CD14-positive monocyte (primary cell): ENCODE data around the gene PRR5. TPM values are rescaled to one million over a fixed set of nuclear protein-coding genes. Genes with fewer than 3 reads are reported as not detected.

Experiments used
- DNase-seq, 3 donors: peaks; one replicate each; pipeline ENCODE4 v3.0.0-alpha.2; 2011 to 2022
- H2AFZ ChIP-seq: 2 replicates; pipeline ENCODE4 v1.6.0; 2012; ENCODE audit warnings: mild to moderate bottlenecking, low read depth, low read length, inconsistent platforms; ENCODE audit not compliant: insufficient read depth, poor library complexity, severe bottlenecking
- H3K27ac ChIP-seq, 2 donors: 1 replicate in 1 of 2; 2 replicates in 1 of 2; pipeline ENCODE4 v1.5.1; 2012 to 2013; ENCODE audit warnings: low read length in 2 of 2, control low read depth in 1 of 2, inconsistent platforms in 1 of 2, low read depth in 1 of 2, mild to moderate bottlenecking in 1 of 2
- H3K27me3 ChIP-seq, 2 donors: one replicate each; pipeline versions ENCODE4 v1.6.0 to v1.6.1; 2011 to 2013; ENCODE audit warnings: low read length in 2 of 2; ENCODE audit not compliant: control insufficient read depth in 2 of 2, insufficient read depth in 2 of 2
- H3K36me3 ChIP-seq, 2 donors: replicated peaks in 1 of 2; 1 replicate in 1 of 2; 2 replicates in 1 of 2; pipeline versions ENCODE4 v1.5.1 to v1.6.1; 2012 to 2013; ENCODE audit warnings: low read length in 2 of 2, control low read depth in 1 of 2, inconsistent platforms in 1 of 2, mild to moderate bottlenecking in 1 of 2; ENCODE audit not compliant: insufficient read depth in 2 of 2, control insufficient read depth in 1 of 2
- H3K4me1 ChIP-seq, 2 donors: 1 replicate in 1 of 2; 2 replicates in 1 of 2; pipeline versions ENCODE4 v1.5.1 to v1.6.1; 2012 to 2013; ENCODE audit warnings: low read length in 2 of 2, control low read depth in 1 of 2, inconsistent platforms in 1 of 2, mild to moderate bottlenecking in 1 of 2, moderate library complexity in 1 of 2; ENCODE audit not compliant: insufficient read depth in 2 of 2, control insufficient read depth in 1 of 2
- H3K4me2 ChIP-seq: replicated peaks from 2 replicates; pipeline ENCODE3; 2012; ENCODE audit warnings: low read length, moderate library complexity, mild to moderate bottlenecking; ENCODE audit not compliant: poor library complexity, severe bottlenecking; ENCODE audit errors: extremely low read depth
- H3K4me3 ChIP-seq, 3 experiments: fragments of 200-600 bp in 1 of 3; sonication (generic) in 1 of 3; replicated peaks in 1 of 3; 1 replicate in 2 of 3; 2 replicates in 1 of 3; pipeline ENCODE4 v1.5.1; 2011 to 2013; ENCODE audit warnings: low read length in 3 of 3, mild to moderate bottlenecking in 3 of 3, control low read depth in 2 of 3, low read depth in 2 of 3, inconsistent platforms in 1 of 3, moderate library complexity in 1 of 3
- H3K79me2 ChIP-seq: 2 replicates; pipeline ENCODE4 v1.6.0; 2012; ENCODE audit warnings: mild to moderate bottlenecking, control low read depth, inconsistent platforms, low read length, moderate library complexity; ENCODE audit not compliant: insufficient read depth
- H3K9ac ChIP-seq: 2 replicates; pipeline ENCODE4 v1.6.0; 2017; ENCODE audit warnings: low read length, mild to moderate bottlenecking; ENCODE audit not compliant: insufficient read depth, poor library complexity, severe bottlenecking
- H3K9me3 ChIP-seq, 2 donors: replicated peaks in 1 of 2; 1 replicate in 1 of 2; 2 replicates in 1 of 2; pipeline versions ENCODE4 v1.5.1 to v1.6.1; 2012 to 2013; ENCODE audit warnings: low read length in 2 of 2, control low read depth in 1 of 2; ENCODE audit not compliant: control insufficient read depth in 1 of 2, insufficient read depth in 1 of 2
- H4K20me1 ChIP-seq: 2 replicates; pipeline ENCODE4 v1.6.0; 2012; ENCODE audit warnings: mild to moderate bottlenecking, low read length, control low read depth, moderate library complexity; ENCODE audit not compliant: insufficient read depth
- H3K27ac Mint-ChIP-seq, 7 donors: one replicate each; pipeline ENCODE4 v1.8.0; 2020; ENCODE audit warnings: mild to moderate bottlenecking in 7 of 7, mixed read lengths in 7 of 7, moderate library complexity in 6 of 7, inconsistent platforms in 2 of 7
- H3K27me3 Mint-ChIP-seq, 3 donors: one replicate each; pipeline ENCODE4 v1.8.0; 2021 to 2022; ENCODE audit warnings: low read depth in 3 of 3, mild to moderate bottlenecking in 3 of 3, mixed read lengths in 3 of 3, moderate library complexity in 3 of 3, inconsistent platforms in 1 of 3
- H3K36me3 Mint-ChIP-seq, 2 donors: one replicate each; pipeline ENCODE4 v1.8.0; 2020; ENCODE audit warnings: mixed read lengths in 2 of 2, inconsistent platforms in 1 of 2, mild to moderate bottlenecking in 1 of 2
- H3K4me1 Mint-ChIP-seq: one replicate; pipeline ENCODE4 v1.8.0; 2020; ENCODE audit warnings: mild to moderate bottlenecking, mixed read lengths
- H3K4me3 Mint-ChIP-seq, 2 donors: one replicate each; pipeline ENCODE4 v1.8.0; 2020; ENCODE audit warnings: mild to moderate bottlenecking in 2 of 2, mixed read lengths in 2 of 2, moderate library complexity in 1 of 2
- H3K9me3 Mint-ChIP-seq, 7 donors: one replicate each; pipeline ENCODE4 v1.8.0; 2020 to 2022; ENCODE audit warnings: mixed read lengths in 7 of 7, mild to moderate bottlenecking in 6 of 7, moderate library complexity in 6 of 7, inconsistent platforms in 2 of 7
- WGBS: methylation state at CpG from one replicate; pipeline ENCODE4 v1.1.5; 2013; ENCODE audit warnings: missing lambda C conversion rate; ENCODE audit not compliant: insufficient coverage; 5-methylcytosine and 5-hydroxymethylcytosine counted together
- intact Hi-C, 2 donors: fragments of 100-400 bp; cut with micrococcal nuclease; formaldehyde crosslinking; loops; one replicate each; pipeline versions ENCODE4 v1.15.0 to v1.15.1; 2023
- polyA plus RNA-seq, 3 donors: library from polyadenylated mRNA; depleted of rRNA in 1 of 3; unstranded in 2 of 3; stranded (reverse) in 1 of 3; fragments of 300-500 nt in 2 of 3; fragments of >200 nt in 1 of 3; fragmentation: Illumina TruSeq in 2 of 3; gene quantifications; 1 replicate in 2 of 3; 2 replicates in 1 of 3; pipeline ENCODE4 v1.2.3, GENCODE V29; 2012 to 2021
- TF ChIP-seq, protein P1 (sequence below): fragments of 200-600 bp; IDR thresholded peaks from one replicate; pipeline ENCODE4 v1.8.0; 2022; ENCODE audit warnings: antibody characterized with exemption, mild to moderate bottlenecking

Gene PRR5
- polyA plus RNA-seq, 3 donors: 0.66 to 1.5 (median 1.2) TPM

DNA sequence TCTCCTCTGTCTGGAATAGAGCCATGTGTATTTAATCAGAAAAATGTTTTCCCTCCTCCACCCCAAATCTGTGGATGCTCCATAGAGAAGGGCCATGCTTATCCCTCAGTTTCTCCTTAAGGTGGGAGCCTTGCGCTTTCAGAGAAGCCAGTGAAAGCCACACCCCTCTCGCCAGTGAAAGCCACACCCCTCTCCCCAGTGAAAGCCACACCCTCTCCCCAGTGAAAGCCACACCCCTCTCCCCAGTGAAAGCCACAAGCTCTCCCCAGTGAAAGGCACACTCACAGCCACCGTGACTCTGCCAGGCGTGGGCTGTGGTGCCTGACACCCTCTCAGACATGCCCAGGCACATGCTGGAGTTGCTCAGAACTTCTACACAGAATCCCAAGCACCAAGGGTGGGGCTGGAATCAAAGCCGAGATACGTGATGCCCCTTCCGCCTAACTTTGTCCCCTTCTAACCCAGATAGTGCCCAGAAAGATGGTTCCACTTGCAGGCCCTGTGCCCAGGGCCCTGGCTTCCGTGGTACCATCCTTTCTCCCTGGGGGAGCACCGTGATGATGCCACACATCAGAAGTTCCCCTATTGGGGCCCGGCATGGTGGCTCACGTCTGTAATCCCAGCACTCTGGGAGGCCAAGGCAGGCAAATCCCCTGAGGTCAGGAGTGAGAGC lies 16.5 kb upstream of the PRR5 start:
- peak overlapping the region; percentile 27 for H3K4me2 ChIP-seq

DNA sequence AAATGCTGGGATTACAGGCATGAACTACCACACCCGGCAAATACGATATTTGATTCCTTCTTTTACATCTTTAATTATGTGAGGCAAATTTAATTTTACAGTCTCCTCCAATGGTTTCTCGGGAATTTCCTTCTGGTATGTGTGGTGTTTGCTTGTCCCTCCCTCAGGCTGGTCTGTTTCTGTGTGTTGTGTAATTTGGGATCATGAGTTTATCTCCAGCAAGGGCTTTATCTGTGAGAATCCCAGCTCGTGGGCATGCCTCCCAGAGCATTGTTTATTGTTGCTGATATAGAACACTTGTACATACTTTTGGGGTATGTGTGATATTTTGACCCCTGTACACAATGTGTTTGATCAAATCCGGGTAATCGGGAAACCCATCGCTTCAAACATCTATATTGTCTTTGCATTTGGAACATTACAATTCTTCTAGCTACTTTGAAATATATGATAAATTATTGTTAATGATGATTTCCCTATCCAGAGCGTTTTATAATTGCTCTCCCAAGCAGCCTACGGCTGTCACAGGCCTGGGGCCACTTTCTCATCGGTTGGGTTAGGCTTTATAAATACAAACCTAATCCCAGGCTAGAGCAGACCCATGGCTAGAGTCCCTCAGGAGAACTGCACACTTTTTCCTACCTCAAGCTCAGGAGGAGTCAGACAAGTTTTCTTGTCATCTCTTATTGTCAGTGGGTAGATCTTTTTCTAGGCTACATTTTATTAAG lies 15.0 kb upstream of the PRR5 start:
- peaks cover 21% of the 10 kb centered on the region for H3K4me1 Mint-ChIP-seq
- intact Hi-C loops: no loop called here
- no peaks in the 10 kb centered on the region for H3K79me2 ChIP-seq

More for the DNA sequence above, 16.5 kb upstream of the PRR5 start:
- Histone ChIP-seq H3K27ac (peak overlapping the region in 1 of 2 donors; percentile 49), H3K27me3 (no peaks in the 10 kb centered on the region), H2AFZ (no peak overlapping the region), H3K79me2 (no peaks in the 10 kb centered on the region), H3K36me3 (no peaks in the 10 kb centered on the region), H3K9me3 (no peaks in the 10 kb centered on the region), H3K4me3 (peak overlapping the region in 1 of 3 experiments; percentile 23), H4K20me1 (no peaks in the 10 kb centered on the region), H3K9ac (no peak overlapping the region), H3K4me1 (peaks cover 18 to 19% of the 10 kb centered on the region in 2 donors)
- DNase-seq: peak; percentile 55 to 67 (median 66)
- TF ChIP-seq, protein P1, sequence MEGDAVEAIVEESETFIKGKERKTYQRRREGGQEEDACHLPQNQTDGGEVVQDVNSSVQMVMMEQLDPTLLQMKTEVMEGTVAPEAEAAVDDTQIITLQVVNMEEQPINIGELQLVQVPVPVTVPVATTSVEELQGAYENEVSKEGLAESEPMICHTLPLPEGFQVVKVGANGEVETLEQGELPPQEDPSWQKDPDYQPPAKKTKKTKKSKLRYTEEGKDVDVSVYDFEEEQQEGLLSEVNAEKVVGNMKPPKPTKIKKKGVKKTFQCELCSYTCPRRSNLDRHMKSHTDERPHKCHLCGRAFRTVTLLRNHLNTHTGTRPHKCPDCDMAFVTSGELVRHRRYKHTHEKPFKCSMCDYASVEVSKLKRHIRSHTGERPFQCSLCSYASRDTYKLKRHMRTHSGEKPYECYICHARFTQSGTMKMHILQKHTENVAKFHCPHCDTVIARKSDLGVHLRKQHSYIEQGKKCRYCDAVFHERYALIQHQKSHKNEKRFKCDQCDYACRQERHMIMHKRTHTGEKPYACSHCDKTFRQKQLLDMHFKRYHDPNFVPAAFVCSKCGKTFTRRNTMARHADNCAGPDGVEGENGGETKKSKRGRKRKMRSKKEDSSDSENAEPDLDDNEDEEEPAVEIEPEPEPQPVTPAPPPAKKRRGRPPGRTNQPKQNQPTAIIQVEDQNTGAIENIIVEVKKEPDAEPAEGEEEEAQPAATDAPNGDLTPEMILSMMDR: no peak
- Mint-ChIP-seq H3K27ac (peak overlapping the region in 6 of 7 donors; percentile 62 to 91 (median 83)), H3K36me3 (no peaks in the 10 kb centered on the region), H3K4me3 (peak overlapping the region in 1 of 2 donors; percentile 65), H3K27me3 (peaks cover 0 to 11% (median 9%) of the 10 kb centered on the region in 3 donors), H3K9me3 (peaks cover 0 to 5% (median 0%) of the 10 kb centered on the region in 7 donors), H3K4me1 (peaks cover 29% of the 10 kb centered on the region)
- WGBS: 43% methylated on average over 10 of the region's 11 CpGs
- intact Hi-C loops: no loop called here

More for the DNA sequence above, 15.0 kb upstream of the PRR5 start:
- Histone ChIP-seq H3K9me3 (no peaks in the 10 kb centered on the region), H4K20me1 (no peaks in the 10 kb centered on the region), H3K4me2 (no peak overlapping the region), H3K4me3 (no peak overlapping the region), H3K9ac (no peak overlapping the region), H2AFZ (no peak overlapping the region), H3K36me3 (no peaks in the 10 kb centered on the region), H3K27ac (no peak overlapping the region), H3K4me1 (peaks cover 13 to 18% of the 10 kb centered on the region in 2 donors), H3K27me3 (no peaks in the 10 kb centered on the region)
- peaks cover 0 to 3% (median 0%) of the 10 kb centered on the region in 7 donors for H3K9me3 Mint-ChIP-seq
- no peaks in the 10 kb centered on the region for H3K36me3 Mint-ChIP-seq
- DNase-seq: no peak
- H3K4me3 Mint-ChIP-seq: no peak overlapping the region
- no CpG with 5 or more reads among the region's 10 CpGs for WGBS
- TF ChIP-seq, protein P1: no peak
- peak overlapping the region in 1 of 7 donors; percentile 65 for H3K27ac Mint-ChIP-seq
- peaks cover 0 to 9% (median 8%) of the 10 kb centered on the region in 3 donors for H3K27me3 Mint-ChIP-seq
